Suprapubic skin (tissue), 4 donors: Measurements from ENCODE around the gene ERN1. TPM values are rescaled to one million over a fixed set of nuclear protein-coding genes. Genes with fewer than 3 reads are reported as not detected.

Source experiments
- DNase-seq, 2 donors: peaks; one replicate each; pipeline ENCODE4 v3.0.0-alpha.2; 2019; ENCODE audit warnings: low spot score in 2 of 2
- H3K27ac ChIP-seq: fragments of 200-600 bp; sonication (generic); one replicate; pipeline ENCODE4 v1.5.1; 2019
- H3K27me3 ChIP-seq: fragments of 200-600 bp; sonication (generic); one replicate; pipeline ENCODE4 v1.5.1; 2019
- H3K36me3 ChIP-seq: fragments of 200-600 bp; sonication (generic); one replicate; pipeline ENCODE4 v1.5.1; 2019
- H3K4me1 ChIP-seq: fragments of 200-600 bp; sonication (generic); one replicate; pipeline ENCODE4 v1.5.1; 2019
- H3K4me3 ChIP-seq: fragments of 200-600 bp; sonication (generic); one replicate; pipeline ENCODE4 v1.5.1; 2019; ENCODE audit warnings: mild to moderate bottlenecking
- H3K9me3 ChIP-seq: fragments of 200-600 bp; sonication (generic); one replicate; pipeline ENCODE4 v1.5.1; 2019
- CTCF ChIP-seq, 2 donors: fragments of 200-600 bp in 1 of 2; fragments of 450-650 bp in 1 of 2; sonication (generic) in 1 of 2; IDR thresholded peaks; one replicate each; pipeline ENCODE4 v1.5.1; 2016 to 2019; ENCODE audit warnings: antibody characterized with exemption in 2 of 2, mild to moderate bottlenecking in 1 of 2, moderate library complexity in 1 of 2
- EP300 ChIP-seq: sonication (generic); formaldehyde crosslinking; IDR thresholded peaks from one replicate; pipeline ENCODE4 v1.6.1; 2017; ENCODE audit warnings: antibody characterized with exemption
- POLR2A ChIP-seq, 2 donors: fragments of 450-650 bp; IDR thresholded peaks; one replicate each; pipeline ENCODE4 v1.6.1; 2017; ENCODE audit warnings: antibody characterized with exemption in 2 of 2, mild to moderate bottlenecking in 2 of 2, moderate library complexity in 2 of 2
- POLR2AphosphoS5 ChIP-seq, 3 donors: sonication (generic); formaldehyde crosslinking; IDR thresholded peaks; one replicate each; pipeline ENCODE4 v1.6.1; 2017; ENCODE audit warnings: antibody characterized with exemption in 3 of 3
- WGBS: methylation state at CpG from one replicate; pipeline ENCODE4 v1.1.5; 2018; 5-methylcytosine and 5-hydroxymethylcytosine counted together
- total RNA-seq, 4 donors: library from RNA; depleted of rRNA; stranded (reverse); fragments of >200 nt; gene quantifications; one replicate each; pipeline ENCODE4 v1.1.0, GENCODE V29; 2016

Gene ERN1
- total RNA-seq, 4 donors from 2014 or later = 21.2 to 41.1 (median 35.1) TPM

DNA sequence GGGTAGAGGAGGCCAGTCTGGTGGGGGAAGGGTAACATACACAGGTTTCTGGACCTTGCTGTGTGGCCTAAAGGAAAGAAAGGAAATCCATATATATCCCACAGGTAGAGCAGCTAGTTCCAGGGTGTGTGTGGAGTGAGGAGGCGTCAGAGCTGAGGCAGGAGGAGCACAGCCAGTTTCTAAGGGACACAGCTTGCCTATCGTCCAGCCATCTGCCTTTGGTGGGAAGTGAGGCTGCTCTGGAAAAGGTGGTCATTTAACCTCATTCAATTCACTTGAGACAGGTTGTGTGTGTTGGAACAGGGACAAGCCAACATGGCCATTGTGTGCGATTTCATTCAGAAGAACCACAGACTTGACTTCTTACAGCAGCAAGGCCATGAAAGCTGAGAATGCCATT lies 36.9 kb upstream of the ERN1 start:
- 93% methylated on average over 3 of the region's 3 CpGs for WGBS
- H3K4me1 ChIP-seq = peaks cover 14% of the 10 kb centered on the region
- TF ChIP-seq POLR2A (IDR thresholded peaks at IDR 0.05) = no peak
- peaks cover 24% of the 10 kb centered on the region for H3K36me3 ChIP-seq
- no peaks in the 10 kb centered on the region for H3K9me3 ChIP-seq
- H3K27me3 ChIP-seq = no peaks in the 10 kb centered on the region
- no peak overlapping the region for H3K4me3 ChIP-seq
- no peak overlapping the region for H3K27ac ChIP-seq
- no peak for DNase-seq

DNA sequence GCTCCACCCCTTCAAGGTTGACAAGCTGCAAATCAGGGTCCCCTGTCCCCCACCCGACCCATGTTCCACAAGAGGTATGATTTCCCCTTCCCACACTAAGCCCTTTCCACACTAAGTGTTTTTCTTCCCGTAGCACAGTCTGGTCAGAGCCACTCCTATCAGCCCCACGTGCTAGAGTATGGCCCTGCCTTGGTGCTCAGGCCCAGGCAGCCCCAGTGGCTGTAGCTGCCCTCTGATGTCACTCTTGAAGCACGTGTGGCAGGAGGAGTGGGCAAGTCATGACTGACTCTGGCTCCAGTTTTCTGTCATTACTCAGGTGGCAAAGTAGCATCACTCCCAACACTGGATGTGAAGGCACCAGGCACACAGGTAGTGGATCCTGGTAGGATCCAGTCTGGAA lies 35.4 kb upstream of the ERN1 start:
- Histone ChIP-seq H3K27ac (no peak overlapping the region), H3K36me3 (peaks cover 18% of the 10 kb centered on the region), H3K4me3 (no peak overlapping the region), H3K9me3 (no peaks in the 10 kb centered on the region), H3K27me3 (no peaks in the 10 kb centered on the region), H3K4me1 (peaks cover 28% of the 10 kb centered on the region)
- no peak for TF ChIP-seq POLR2A (IDR thresholded peaks at IDR 0.05)
- TF ChIP-seq POLR2AphosphoS5 (IDR thresholded peaks at IDR 0.05) = no peak
- TF ChIP-seq CTCF (IDR thresholded peaks at IDR 0.05) = no peak
- no peak for TF ChIP-seq EP300
- no peak for DNase-seq
- 92% methylated on average over 4 of the region's 4 CpGs for WGBS

GRCh38 chr17:64164596-64165285 lies 34.8 kb upstream of the ERN1 start:
- WGBS = 88% methylated on average over 6 of the region's 6 CpGs
- H3K36me3 ChIP-seq = peaks cover 13% of the 10 kb centered on the region
- DNase-seq = no peak

DNA sequence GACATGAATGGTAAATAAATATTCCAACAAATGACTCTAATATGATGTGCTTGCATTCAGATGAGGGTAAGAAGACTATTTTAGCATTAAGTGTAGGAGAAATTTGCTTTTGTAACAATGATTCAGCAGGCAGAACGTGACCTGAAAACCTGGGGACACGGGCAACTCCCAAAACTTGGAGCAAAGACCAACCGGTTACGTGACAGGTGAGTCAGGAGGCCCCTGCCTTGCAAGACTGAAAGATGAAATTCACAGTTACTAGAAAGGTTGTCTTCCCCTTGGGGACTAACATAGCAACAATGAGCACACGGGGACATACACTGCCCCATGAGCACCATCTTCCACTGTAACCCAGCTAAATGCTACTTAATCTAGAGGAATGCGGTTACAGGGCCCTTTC lies 33.5 kb upstream of the ERN1 start:
- WGBS = 64% methylated on average over 6 of the region's 6 CpGs
- peaks cover 11% of the 10 kb centered on the region for H3K36me3 ChIP-seq
- H3K27ac ChIP-seq = no peak overlapping the region
- H3K9me3 ChIP-seq = no peaks in the 10 kb centered on the region
- DNase-seq = peak in 1 of 2 donors; percentile 48
- no peaks in the 10 kb centered on the region for H3K27me3 ChIP-seq
- TF ChIP-seq POLR2AphosphoS5 (IDR thresholded peaks at IDR 0.05) = no peak
- peaks cover 40% of the 10 kb centered on the region for H3K4me1 ChIP-seq
- H3K4me3 ChIP-seq = no peak overlapping the region

More at GRCh38 chr17:64164596-64165285, 34.8 kb upstream of the ERN1 start:
- no peak for TF ChIP-seq POLR2AphosphoS5 (IDR thresholded peaks at IDR 0.05)
- TF ChIP-seq POLR2A (IDR thresholded peaks at IDR 0.05) = no peak
- no peak for TF ChIP-seq CTCF (IDR thresholded peaks at IDR 0.05)
- TF ChIP-seq EP300 = no peak
- no peak overlapping the region for H3K27ac ChIP-seq
- no peaks in the 10 kb centered on the region for H3K9me3 ChIP-seq
- H3K4me1 ChIP-seq = peaks cover 34% of the 10 kb centered on the region
- H3K4me3 ChIP-seq = no peak overlapping the region
- no peaks in the 10 kb centered on the region for H3K27me3 ChIP-seq

DNA sequence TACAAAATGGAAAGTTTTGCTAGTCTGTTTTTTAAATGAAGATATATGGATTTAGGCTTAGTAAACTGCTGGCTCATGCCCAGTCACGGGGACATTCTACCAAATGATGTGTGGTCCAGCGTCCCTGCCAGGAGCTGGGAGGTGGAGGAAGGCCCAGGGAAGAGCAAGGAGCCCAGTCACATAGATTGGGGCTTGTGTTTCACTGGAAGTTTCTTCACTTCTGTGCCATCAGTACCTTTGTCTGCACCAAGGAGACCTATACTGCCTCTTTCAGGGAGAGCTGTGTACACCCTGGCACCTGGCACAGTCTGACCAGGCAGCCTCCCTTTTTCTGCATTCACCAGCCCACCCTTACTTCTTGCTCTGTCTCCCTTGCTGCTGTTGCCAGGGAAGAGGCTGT lies 32.6 kb upstream of the ERN1 start:
- DNase-seq = no peak
- Histone ChIP-seq H3K4me3 (no peak overlapping the region), H3K27me3 (no peaks in the 10 kb centered on the region), H3K27ac (no peak overlapping the region), H3K4me1 (peaks cover 40% of the 10 kb centered on the region), H3K9me3 (no peaks in the 10 kb centered on the region), H3K36me3 (peaks cover 11% of the 10 kb centered on the region)
- 76% methylated on average over 2 of the region's 2 CpGs for WGBS
- TF ChIP-seq EP300 = no peak
- TF ChIP-seq POLR2AphosphoS5 (IDR thresholded peaks at IDR 0.05) = no peak
- no peak for TF ChIP-seq POLR2A (IDR thresholded peaks at IDR 0.05)
- no peak for TF ChIP-seq CTCF (IDR thresholded peaks at IDR 0.05)

DNA sequence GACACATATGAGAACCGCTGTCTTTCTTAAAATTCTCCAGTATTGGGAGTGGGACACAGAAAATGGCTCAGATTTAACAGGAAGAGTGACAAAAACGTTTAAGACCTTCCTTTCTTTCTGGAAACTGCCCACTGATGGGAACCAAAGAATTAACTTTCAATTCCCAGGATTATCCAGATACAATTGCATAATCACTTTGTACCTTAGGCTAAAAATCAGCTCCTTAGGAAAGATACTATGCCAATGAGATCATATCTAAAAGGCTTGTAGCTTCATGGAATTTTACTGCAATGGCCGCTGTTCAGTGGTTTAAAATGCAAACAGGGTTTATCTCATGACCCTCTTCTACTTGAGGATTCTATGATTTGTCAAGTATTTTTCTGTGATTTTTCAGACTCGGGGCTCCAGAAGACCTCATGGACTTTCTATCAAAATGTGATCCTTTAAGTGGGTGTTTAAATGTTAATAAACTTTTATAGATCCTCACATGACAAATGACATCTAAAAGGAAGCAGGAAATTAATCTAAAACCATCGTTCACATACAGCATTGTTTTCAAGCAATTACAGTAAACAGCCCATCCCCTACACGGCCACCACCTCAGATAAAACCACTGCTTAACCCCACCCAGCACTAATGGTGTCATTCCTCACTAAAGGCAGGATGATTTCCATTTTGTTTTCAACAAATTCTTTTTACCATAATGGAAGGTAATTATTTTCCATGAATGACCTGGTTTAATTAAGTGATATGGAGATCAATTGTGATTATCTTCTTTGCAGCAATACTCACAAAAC lies 31.6 kb upstream of the ERN1 start:
- TF ChIP-seq POLR2A (IDR thresholded peaks at IDR 0.05) (no peak), EP300 (no peak)
- DNase-seq = no peak
- Histone ChIP-seq H3K27me3 (no peaks in the 10 kb centered on the region), H3K36me3 (peaks cover 8% of the 10 kb centered on the region), H3K4me3 (no peak overlapping the region), H3K27ac (no peak overlapping the region), H3K4me1 (peaks cover 44% of the 10 kb centered on the region), H3K9me3 (no peaks in the 10 kb centered on the region)
- 56% methylated on average over 6 of the region's 6 CpGs for WGBS
